ENCODE data around the gene MAP4K3. TPM values are rescaled to one million over a fixed set of nuclear protein-coding genes. Genes with fewer than 3 reads are reported as not detected.

The MAP4K3 gene
- total RNA-seq, 1 experiment from 2014 or later = 21.4 TPM

DNA sequence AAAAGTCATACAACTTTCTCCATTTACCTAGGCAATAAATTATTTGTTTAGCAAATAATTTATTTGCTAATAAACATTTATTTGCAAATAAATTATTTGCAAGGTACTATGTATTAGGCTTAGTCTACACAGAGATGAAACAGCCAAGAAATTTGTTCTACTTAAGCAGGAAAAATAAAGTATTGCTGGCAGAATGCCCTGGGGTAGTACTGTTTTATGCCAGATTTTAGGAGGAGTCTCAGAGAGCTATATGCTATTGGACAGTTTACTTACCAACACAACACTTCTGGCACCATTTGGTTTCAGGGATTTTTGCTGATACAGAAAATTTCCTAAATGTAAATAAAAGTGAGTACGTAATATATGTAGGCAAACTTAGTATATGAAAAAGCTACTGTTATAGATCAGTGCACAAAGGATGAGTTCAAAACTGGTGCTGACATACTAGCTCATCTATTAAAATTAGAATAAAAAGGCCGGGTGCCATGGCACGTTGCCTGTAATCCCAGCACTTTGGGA, 170.1 kb downstream of the MAP4K3 start (continued):
- TF ChIP-seq, protein P1, sequence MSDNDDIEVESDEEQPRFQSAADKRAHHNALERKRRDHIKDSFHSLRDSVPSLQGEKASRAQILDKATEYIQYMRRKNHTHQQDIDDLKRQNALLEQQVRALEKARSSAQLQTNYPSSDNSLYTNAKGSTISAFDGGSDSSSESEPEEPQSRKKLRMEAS (IDR thresholded peaks at IDR 0.05) = no peak
- TF ChIP-seq RAD21 (IDR thresholded peaks at IDR 0.05; ENCODE audit: low read depth) (no peak), ZFX (IDR thresholded peaks at IDR 0.05) (no peak)

DNA sequence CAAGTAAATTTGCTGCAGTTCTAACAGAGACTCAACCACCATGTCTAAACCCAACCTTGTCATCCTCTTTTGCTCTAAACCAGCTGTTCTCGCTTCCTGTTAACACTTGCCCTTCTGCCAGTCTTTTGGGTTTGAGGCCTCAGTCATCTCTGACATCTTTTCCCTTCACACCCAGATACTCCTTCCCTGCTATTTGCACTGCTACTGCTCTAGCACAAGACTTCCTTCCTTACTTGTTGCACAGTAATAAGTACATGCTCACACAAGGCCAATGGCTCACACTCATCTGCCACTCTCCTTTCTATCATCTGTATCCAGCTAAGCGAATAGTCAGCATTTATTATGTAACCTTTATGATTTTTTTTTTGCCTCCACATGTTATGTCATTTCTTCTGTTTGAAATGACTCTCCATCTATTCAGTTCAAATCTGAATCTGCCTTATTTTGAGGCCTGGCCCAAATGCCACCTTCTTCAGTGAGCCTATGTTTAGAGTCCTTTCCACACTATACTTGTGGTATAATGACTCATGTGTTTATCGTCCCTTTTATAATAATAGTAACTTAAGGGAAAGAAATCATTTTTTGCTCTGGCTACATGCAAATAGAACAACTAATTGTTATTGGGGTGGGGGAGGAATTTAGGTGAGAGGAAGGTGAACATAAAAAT, 170.8 kb downstream of the MAP4K3 start:
- no TSS peak for BruUV-seq (replicated peaks)
- no peak overlapping the region for H3K27ac ChIP-seq (ENCODE audit: low read depth, low read length)
- intact Hi-C loops (cut with micrococcal nuclease) = no loop called here
- ChIA-PET RAD21 (ENCODE audit: low non-redundant PET in 1 of 2, low total read pairs in 2 of 2, uncharacterized antibody in 2 of 2, unreplicated experiment in 2 of 2) (no interaction called here), POLR2A (no interaction called here), CTCF (no interaction called here)
- no peaks in the 10 kb centered on the region for H3K4me1 ChIP-seq (ENCODE audit: control insufficient read depth in 1 of 2, insufficient read depth in 2 of 2, low read length in 2 of 2)
- TF ChIP-seq EZH2phosphoT487 (IDR thresholded peaks at IDR 0.05; ENCODE audit: borderline replicate concordance) = no peak
- no peak for TF ChIP-seq EZH2 (IDR thresholded peaks at IDR 0.05)
- TF ChIP-seq, protein P2, sequence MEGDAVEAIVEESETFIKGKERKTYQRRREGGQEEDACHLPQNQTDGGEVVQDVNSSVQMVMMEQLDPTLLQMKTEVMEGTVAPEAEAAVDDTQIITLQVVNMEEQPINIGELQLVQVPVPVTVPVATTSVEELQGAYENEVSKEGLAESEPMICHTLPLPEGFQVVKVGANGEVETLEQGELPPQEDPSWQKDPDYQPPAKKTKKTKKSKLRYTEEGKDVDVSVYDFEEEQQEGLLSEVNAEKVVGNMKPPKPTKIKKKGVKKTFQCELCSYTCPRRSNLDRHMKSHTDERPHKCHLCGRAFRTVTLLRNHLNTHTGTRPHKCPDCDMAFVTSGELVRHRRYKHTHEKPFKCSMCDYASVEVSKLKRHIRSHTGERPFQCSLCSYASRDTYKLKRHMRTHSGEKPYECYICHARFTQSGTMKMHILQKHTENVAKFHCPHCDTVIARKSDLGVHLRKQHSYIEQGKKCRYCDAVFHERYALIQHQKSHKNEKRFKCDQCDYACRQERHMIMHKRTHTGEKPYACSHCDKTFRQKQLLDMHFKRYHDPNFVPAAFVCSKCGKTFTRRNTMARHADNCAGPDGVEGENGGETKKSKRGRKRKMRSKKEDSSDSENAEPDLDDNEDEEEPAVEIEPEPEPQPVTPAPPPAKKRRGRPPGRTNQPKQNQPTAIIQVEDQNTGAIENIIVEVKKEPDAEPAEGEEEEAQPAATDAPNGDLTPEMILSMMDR (IDR thresholded peaks at IDR 0.05 in 2 of 3, conservative IDR thresholded peaks at IDR 0.05 in 1 of 3; ENCODE audit: borderline replicate concordance in 1 of 3, insufficient read depth in 1 of 3, low read depth in 2 of 3, low read length in 2 of 3) = no peak
- TF ChIP-seq POLR2AphosphoS5 (IDR thresholded peaks at IDR 0.05; ENCODE audit: low read depth, low read length) = no peak
- TF ChIP-seq POLR2A (IDR thresholded peaks at IDR 0.05; ENCODE audit: borderline replicate concordance, extremely low read depth, insufficient read depth, insufficient read length) = no peak
- no peak for TF ChIP-seq TCF7L2 (IDR thresholded peaks at IDR 0.05; ENCODE audit: borderline replicate concordance, extremely low read depth, insufficient read depth, insufficient read length)
- no peak for TF ChIP-seq SIN3A (IDR thresholded peaks at IDR 0.05; ENCODE audit: low read depth)
- TF ChIP-seq, protein P3, sequence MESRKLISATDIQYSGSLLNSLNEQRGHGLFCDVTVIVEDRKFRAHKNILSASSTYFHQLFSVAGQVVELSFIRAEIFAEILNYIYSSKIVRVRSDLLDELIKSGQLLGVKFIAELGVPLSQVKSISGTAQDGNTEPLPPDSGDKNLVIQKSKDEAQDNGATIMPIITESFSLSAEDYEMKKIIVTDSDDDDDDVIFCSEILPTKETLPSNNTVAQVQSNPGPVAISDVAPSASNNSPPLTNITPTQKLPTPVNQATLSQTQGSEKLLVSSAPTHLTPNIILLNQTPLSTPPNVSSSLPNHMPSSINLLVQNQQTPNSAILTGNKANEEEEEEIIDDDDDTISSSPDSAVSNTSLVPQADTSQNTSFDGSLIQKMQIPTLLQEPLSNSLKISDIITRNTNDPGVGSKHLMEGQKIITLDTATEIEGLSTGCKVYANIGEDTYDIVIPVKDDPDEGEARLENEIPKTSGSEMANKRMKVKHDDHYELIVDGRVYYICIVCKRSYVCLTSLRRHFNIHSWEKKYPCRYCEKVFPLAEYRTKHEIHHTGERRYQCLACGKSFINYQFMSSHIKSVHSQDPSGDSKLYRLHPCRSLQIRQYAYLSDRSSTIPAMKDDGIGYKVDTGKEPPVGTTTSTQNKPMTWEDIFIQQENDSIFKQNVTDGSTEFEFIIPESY (IDR thresholded peaks at IDR 0.05; ENCODE audit: extremely low read depth, insufficient replicate concordance, low read length) = no peak
- no peak for TF ChIP-seq SRF (IDR thresholded peaks at IDR 0.05; ENCODE audit: low read depth)
- TF ChIP-seq SP1 (IDR thresholded peaks at IDR 0.05; ENCODE audit: low read depth) = no peak
- no peak for TF ChIP-seq EGR1 (IDR thresholded peaks at IDR 0.05; ENCODE audit: low read depth)
- TF ChIP-seq, protein P4, sequence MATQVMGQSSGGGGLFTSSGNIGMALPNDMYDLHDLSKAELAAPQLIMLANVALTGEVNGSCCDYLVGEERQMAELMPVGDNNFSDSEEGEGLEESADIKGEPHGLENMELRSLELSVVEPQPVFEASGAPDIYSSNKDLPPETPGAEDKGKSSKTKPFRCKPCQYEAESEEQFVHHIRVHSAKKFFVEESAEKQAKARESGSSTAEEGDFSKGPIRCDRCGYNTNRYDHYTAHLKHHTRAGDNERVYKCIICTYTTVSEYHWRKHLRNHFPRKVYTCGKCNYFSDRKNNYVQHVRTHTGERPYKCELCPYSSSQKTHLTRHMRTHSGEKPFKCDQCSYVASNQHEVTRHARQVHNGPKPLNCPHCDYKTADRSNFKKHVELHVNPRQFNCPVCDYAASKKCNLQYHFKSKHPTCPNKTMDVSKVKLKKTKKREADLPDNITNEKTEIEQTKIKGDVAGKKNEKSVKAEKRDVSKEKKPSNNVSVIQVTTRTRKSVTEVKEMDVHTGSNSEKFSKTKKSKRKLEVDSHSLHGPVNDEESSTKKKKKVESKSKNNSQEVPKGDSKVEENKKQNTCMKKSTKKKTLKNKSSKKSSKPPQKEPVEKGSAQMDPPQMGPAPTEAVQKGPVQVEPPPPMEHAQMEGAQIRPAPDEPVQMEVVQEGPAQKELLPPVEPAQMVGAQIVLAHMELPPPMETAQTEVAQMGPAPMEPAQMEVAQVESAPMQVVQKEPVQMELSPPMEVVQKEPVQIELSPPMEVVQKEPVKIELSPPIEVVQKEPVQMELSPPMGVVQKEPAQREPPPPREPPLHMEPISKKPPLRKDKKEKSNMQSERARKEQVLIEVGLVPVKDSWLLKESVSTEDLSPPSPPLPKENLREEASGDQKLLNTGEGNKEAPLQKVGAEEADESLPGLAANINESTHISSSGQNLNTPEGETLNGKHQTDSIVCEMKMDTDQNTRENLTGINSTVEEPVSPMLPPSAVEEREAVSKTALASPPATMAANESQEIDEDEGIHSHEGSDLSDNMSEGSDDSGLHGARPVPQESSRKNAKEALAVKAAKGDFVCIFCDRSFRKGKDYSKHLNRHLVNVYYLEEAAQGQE (IDR thresholded peaks at IDR 0.05; ENCODE audit: low read depth) = no peak
- no peak for TF ChIP-seq FOSL1 (IDR thresholded peaks at IDR 0.05; ENCODE audit: low read depth)
- TF ChIP-seq CBX3 (IDR thresholded peaks at IDR 0.05; ENCODE audit: low read depth) = no peak
- TF ChIP-seq ZFX (IDR thresholded peaks at IDR 0.05) = no peak
- no peak overlapping the region for H3K9ac ChIP-seq (ENCODE audit: low read length)
- no peaks in the 10 kb centered on the region for H3K9me3 ChIP-seq (ENCODE audit: control insufficient read depth in 1 of 2, insufficient read depth in 1 of 2, low read depth in 1 of 2, low read length in 2 of 2)
- H4K20me1 ChIP-seq (ENCODE audit: insufficient read depth) = no peaks in the 10 kb centered on the region
- H3K79me2 ChIP-seq (ENCODE audit: insufficient read depth, low read length) = no peaks in the 10 kb centered on the region
- ATAC-seq (no peak), DNase-seq (ENCODE audit: low read depth, low spot score) (no peak)
- no peaks in the 10 kb centered on the region; a peak in 1 of 4 replicates for H3K36me3 ChIP-seq (ENCODE audit: control insufficient read depth in 1 of 2, insufficient read depth in 2 of 2, low read length in 2 of 2)
- no peak overlapping the region for H3K4me3 ChIP-seq (replicated peaks in 1 of 2; ENCODE audit: low read depth in 1 of 2, low read length in 2 of 2)
- H2AFZ ChIP-seq (ENCODE audit: low read depth, low read length, poor library complexity, severe bottlenecking) = no peak overlapping the region
- H3K27me3 ChIP-seq (ENCODE audit: insufficient read depth, low read length) = no peaks in the 10 kb centered on the region
- no peak overlapping the region for H3K4me2 ChIP-seq (ENCODE audit: low read length)
- H3K9me2 ChIP-seq (ENCODE audit: insufficient read depth) = no peaks in the 10 kb centered on the region
